NK-92 (cell line): ENCODE results near the gene WDR77.

Experiments used
- DNase-seq: peaks from one replicate; lab custom pipeline; 2025; ENCODE audit not compliant: unreplicated experiment; lab: John Stamatoyannopoulos, UW

Gene WDR77

GRCh38 chr1:111448918-111449702, at the start of gene WDR77, which contains the start of gene ATP5PB:
Gene WDR77, minus strand, starts transcription at chr1:111449256. Its CDS starts 87 bp downstream, at chr1:111449169.
Gene ATP5PB, plus strand, starts transcription at chr1:111449464. Its CDS starts 78 bp downstream, at chr1:111449542.
- DNase-seq = peak; percentile 46

- no peak for DNase-seq
Observed at GRCh38 chr1:111497592-111497991, 48.5 kb upstream of the WDR77 start.

- no peak for DNase-seq
Observed at GRCh38 chr1:111496398-111496797, 47.3 kb upstream of the WDR77 start.

GRCh38 chr1:111491070-111491469, 42.0 kb upstream of the WDR77 start:
- no peak for DNase-seq

GRCh38 chr1:111490220-111490619, 41.2 kb upstream of the WDR77 start:
- no peak for DNase-seq

- no peak for DNase-seq
Observed at GRCh38 chr1:111489604-111490003, 40.5 kb upstream of the WDR77 start.

- DNase-seq = no peak
Observed at GRCh38 chr1:111488669-111489068, 39.6 kb upstream of the WDR77 start.

- DNase-seq = no peak
Observed at GRCh38 chr1:111487133-111487532, 38.1 kb upstream of the WDR77 start.

GRCh38 chr1:111486431-111486830, 37.4 kb upstream of the WDR77 start:
- no peak for DNase-seq

- DNase-seq = no peak
Observed at GRCh38 chr1:111484391-111485026, 35.5 kb upstream of the WDR77 start.

GRCh38 chr1:111483876-111484275, 34.8 kb upstream of the WDR77 start:
- no peak for DNase-seq

- DNase-seq = no peak
Observed at GRCh38 chr1:111483166-111483565, 34.1 kb upstream of the WDR77 start.

GRCh38 chr1:111481387-111482221, 32.5 kb upstream of the WDR77 start:
- no peak for DNase-seq

- no peak for DNase-seq
Observed at GRCh38 chr1:111480674-111481073, 31.6 kb upstream of the WDR77 start.

GRCh38 chr1:111476761-111477309, 27.8 kb upstream of the WDR77 start:
- DNase-seq = no peak

- no peak for DNase-seq
Observed at GRCh38 chr1:111476214-111476613, 27.2 kb upstream of the WDR77 start.

GRCh38 chr1:111475701-111476100, 26.6 kb upstream of the WDR77 start:
- DNase-seq = no peak

- DNase-seq = no peak
Observed at GRCh38 chr1:111474521-111474920, 25.5 kb upstream of the WDR77 start.

GRCh38 chr1:111474106-111474505, 25.1 kb upstream of the WDR77 start:
- DNase-seq = no peak

- DNase-seq = no peak
Observed at GRCh38 chr1:111471538-111471937, 22.5 kb upstream of the WDR77 start.

GRCh38 chr1:111471012-111471411, 22.0 kb upstream of the WDR77 start:
- DNase-seq = no peak
